Calu3 (cell line): ENCODE measurements around the gene GREM1. TPM values are rescaled to one million over a fixed set of nuclear protein-coding genes. Genes with fewer than 3 reads are reported as not detected.

ENCODE experiments used
- BruUV-seq: library from RNA; stranded (reverse); fragments of 400-500 nt; replicated peaks from 2 replicates; lab custom pipeline; 2021; lab: Mats Ljungman, UMichigan
- CTCF ChIA-PET: fragments of 300-600 bp; sonication (Branson Sonifier 250); formaldehyde crosslinking; loops from one replicate; lab custom pipeline; 2022; ENCODE audit warnings: antibody characterized with exemption; lab: Charles Lee
- DNase-seq: peaks from one replicate; pipeline ENCODE4 v3.0.0; 2022
- H3K27ac Mint-ChIP-seq: one replicate; pipeline ENCODE4 v1.8.0; 2022; ENCODE audit warnings: mixed read lengths; ENCODE audit not compliant: unreplicated experiment
- H3K27me3 Mint-ChIP-seq: one replicate; pipeline ENCODE4 v1.8.0; 2022; ENCODE audit warnings: mixed read lengths; ENCODE audit not compliant: unreplicated experiment
- H3K36me3 Mint-ChIP-seq: one replicate; pipeline ENCODE4 v1.8.0; 2022; ENCODE audit warnings: mild to moderate bottlenecking, moderate library complexity, mixed read lengths; ENCODE audit not compliant: insufficient read depth, unreplicated experiment
- H3K4me1 Mint-ChIP-seq: one replicate; pipeline ENCODE4 v1.8.0; 2022; ENCODE audit warnings: mild to moderate bottlenecking, low read depth, mixed read lengths; ENCODE audit not compliant: unreplicated experiment
- H3K4me3 Mint-ChIP-seq: one replicate; pipeline ENCODE4 v1.8.0; 2022; ENCODE audit warnings: mild to moderate bottlenecking, low read depth, moderate library complexity, mixed read lengths; ENCODE audit not compliant: unreplicated experiment
- H3K9me3 Mint-ChIP-seq: one replicate; pipeline ENCODE4 v1.8.0; 2022; ENCODE audit warnings: low read depth, mixed read lengths; ENCODE audit not compliant: unreplicated experiment
- intact Hi-C: fragments of 100-400 bp; cut with micrococcal nuclease; formaldehyde crosslinking; loops from one replicate; pipeline ENCODE4 v1.10.0; 2022; ENCODE audit not compliant: unreplicated experiment
- total RNA-seq: library from RNA; stranded (reverse); gene quantifications from 2 replicates; pipeline ENCODE4 v1.2.3, GENCODE V29; 2022
- TF ChIP-seq, protein P1 (sequence below): fragments of 200-600 bp; IDR thresholded peaks from one replicate; pipeline ENCODE4 v1.8.0; 2022; ENCODE audit warnings: antibody characterized with exemption; ENCODE audit not compliant: unreplicated experiment

Gene GREM1
- total RNA-seq, 1 experiment from 2014 or later, result not detected

DNA sequence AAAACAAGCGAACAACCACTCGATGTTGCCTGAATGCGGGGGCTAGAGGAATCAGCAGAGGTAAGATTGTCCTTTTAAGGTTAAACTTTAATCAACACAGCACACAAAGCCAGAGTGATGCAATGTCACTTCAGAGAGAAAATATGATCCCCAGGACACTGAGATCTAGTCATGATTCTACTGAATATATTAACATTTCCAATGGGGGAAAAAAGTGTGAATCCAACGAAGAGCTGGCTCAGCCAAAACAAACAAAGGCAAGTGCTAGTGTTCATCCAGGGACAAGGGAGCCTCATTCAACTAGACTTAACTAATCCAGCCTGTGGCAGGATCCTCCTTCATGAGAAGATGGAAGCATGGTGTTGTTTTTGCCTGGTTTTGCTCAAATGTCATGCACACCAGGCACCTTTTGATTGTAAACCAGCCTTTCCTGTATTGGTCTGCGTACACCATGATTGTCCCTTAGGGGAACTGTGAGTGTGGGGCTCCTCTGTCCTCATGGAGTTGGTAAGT lies 40.5 kb upstream of the GREM1 start:
- no peak for DNase-seq
- Mint-ChIP-seq H3K4me1 (no peaks in the 10 kb centered on the region), H3K27me3 (no peaks in the 10 kb centered on the region), H3K27ac (no peak overlapping the region), H3K4me3 (no peak overlapping the region), H3K9me3 (no peaks in the 10 kb centered on the region), H3K36me3 (no peaks in the 10 kb centered on the region)
- intact Hi-C loops, result no loop called here
- TF ChIP-seq, protein P1, sequence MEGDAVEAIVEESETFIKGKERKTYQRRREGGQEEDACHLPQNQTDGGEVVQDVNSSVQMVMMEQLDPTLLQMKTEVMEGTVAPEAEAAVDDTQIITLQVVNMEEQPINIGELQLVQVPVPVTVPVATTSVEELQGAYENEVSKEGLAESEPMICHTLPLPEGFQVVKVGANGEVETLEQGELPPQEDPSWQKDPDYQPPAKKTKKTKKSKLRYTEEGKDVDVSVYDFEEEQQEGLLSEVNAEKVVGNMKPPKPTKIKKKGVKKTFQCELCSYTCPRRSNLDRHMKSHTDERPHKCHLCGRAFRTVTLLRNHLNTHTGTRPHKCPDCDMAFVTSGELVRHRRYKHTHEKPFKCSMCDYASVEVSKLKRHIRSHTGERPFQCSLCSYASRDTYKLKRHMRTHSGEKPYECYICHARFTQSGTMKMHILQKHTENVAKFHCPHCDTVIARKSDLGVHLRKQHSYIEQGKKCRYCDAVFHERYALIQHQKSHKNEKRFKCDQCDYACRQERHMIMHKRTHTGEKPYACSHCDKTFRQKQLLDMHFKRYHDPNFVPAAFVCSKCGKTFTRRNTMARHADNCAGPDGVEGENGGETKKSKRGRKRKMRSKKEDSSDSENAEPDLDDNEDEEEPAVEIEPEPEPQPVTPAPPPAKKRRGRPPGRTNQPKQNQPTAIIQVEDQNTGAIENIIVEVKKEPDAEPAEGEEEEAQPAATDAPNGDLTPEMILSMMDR, result no peak
- CTCF ChIA-PET, result interaction anchor here (0.9 kb wide), 1 partner anchor 15 kb away, joined by 3 read pairs; no protein-coding TSS in a partner anchor
- no TSS peak for BruUV-seq

DNA sequence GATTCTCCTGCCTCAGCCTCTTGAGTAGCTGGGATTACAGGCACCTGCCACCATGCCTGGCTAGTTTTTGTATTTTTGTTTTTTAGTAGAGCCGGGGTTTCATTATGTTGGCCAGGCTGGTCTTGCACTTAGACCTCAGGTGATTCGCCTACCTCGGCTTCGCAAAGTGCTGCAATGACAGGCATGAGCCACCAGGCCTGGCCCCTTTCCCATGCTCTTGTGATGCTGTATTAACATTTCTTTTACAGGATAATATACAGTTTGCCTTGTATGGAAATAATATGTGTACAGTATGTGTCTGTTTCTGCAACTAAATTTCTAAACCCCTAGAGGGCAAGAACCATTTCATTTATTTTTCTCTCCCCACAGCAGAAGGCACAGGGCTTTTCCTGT lies 38.5 kb upstream of the GREM1 start:
- Mint-ChIP-seq H3K4me3 (no peak overlapping the region), H3K27ac (no peak overlapping the region), H3K27me3 (no peaks in the 10 kb centered on the region), H3K4me1 (no peaks in the 10 kb centered on the region), H3K36me3 (no peaks in the 10 kb centered on the region), H3K9me3 (no peaks in the 10 kb centered on the region)
- CTCF ChIA-PET, result no interaction called here
- TF ChIP-seq, protein P1, result no peak
- intact Hi-C loops, result no loop called here
- BruUV-seq, result no TSS peak
- DNase-seq, result no peak

DNA sequence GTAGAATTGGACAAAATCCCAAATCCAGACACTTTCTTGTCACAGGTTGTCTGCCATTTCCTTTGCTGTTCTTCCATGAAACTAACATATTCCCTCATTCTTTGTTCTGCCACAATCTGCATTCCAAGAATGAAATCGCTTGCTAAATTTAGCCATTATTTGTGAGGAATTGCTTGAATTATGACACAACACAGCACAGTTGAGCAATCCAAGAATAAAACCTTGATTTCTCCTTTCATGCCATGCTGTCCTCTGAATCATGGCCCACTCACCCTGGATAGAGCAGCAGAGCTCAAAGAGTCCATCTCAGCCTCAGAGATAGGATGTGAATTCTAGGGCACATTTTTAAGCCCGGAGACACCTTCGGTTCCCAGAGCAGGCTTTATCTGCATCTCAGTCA lies 35.2 kb upstream of the GREM1 start:
- H3K36me3 Mint-ChIP-seq, result no peaks in the 10 kb centered on the region
- CTCF ChIA-PET, result no interaction called here
- H3K9me3 Mint-ChIP-seq, result no peaks in the 10 kb centered on the region
- H3K27me3 Mint-ChIP-seq, result no peaks in the 10 kb centered on the region
- H3K4me1 Mint-ChIP-seq, result no peaks in the 10 kb centered on the region
- no peak overlapping the region for H3K4me3 Mint-ChIP-seq
- TF ChIP-seq, protein P1, result no peak
- H3K27ac Mint-ChIP-seq, result no peak overlapping the region
- intact Hi-C loops, result no loop called here
- DNase-seq, result no peak
- no TSS peak for BruUV-seq

DNA sequence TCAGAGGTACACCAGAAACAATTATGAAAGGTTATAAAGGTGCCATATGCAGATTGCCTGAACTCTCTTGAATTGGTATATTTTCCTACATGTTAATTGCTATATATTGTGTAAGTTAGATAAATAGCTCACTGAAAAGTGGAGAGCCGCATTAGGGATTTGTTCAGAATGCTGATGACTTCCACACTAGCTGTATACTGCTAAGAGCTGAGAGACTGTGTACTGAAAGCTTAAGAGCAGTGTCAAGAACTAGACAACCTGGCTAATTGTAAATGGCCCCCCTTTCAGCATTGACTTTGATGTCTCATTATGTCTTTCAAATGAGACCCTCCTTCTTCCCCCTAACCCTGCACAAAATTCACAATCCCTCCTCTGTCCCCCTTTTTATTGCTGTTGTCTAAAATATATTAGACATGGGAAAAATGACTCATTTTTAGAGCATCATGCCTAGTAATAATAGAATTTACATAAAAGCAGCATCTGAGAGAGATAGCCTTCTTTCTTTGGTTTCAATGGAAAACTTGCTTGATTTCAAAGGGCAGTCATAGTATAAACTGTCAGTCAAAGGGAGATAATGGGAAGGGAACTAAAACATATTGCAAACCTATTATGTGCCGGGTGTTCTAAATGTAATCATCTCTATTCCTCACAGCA lies 34.7 kb upstream of the GREM1 start:
- Mint-ChIP-seq H3K4me1 (no peaks in the 10 kb centered on the region), H3K9me3 (no peaks in the 10 kb centered on the region), H3K27me3 (no peaks in the 10 kb centered on the region), H3K27ac (no peak overlapping the region), H3K36me3 (no peaks in the 10 kb centered on the region), H3K4me3 (no peak overlapping the region)
- TF ChIP-seq, protein P1, result no peak
- no TSS peak for BruUV-seq
- CTCF ChIA-PET, result no interaction called here
- DNase-seq, result no peak
- intact Hi-C loops, result no loop called here
